Thyroid gland (tissue), 4 donors: Measurements from ENCODE around the gene RNASE3.

Experiments used
- CTCF ChIP-seq, 6 experiments: fragments of 200-600 bp in 3 of 6; fragments of 450-650 bp in 3 of 6; sonication (generic) in 3 of 6; IDR thresholded peaks; one replicate each; pipeline ENCODE4 v1.5.1; 2016 to 2019; ENCODE audit warnings: antibody characterized with exemption in 6 of 6, mild to moderate bottlenecking in 2 of 6, inconsistent platforms in 1 of 6, moderate library complexity in 1 of 6
- POLR2A ChIP-seq, 2 donors: fragments of 450-650 bp; IDR thresholded peaks; one replicate each; pipeline ENCODE4 v1.6.1; 2017; ENCODE audit warnings: antibody characterized with exemption in 2 of 2, mild to moderate bottlenecking in 2 of 2, moderate library complexity in 1 of 2

- TF ChIP-seq CTCF (IDR thresholded peaks at IDR 0.05) (no peak), POLR2A (IDR thresholded peaks at IDR 0.05) (no peak)
Observed at GRCh38 chr14:20857207-20857606, 34.0 kb upstream of the RNASE3 start.
